Stimulated activated CD4-positive, alpha-beta T cell treated with anti-CD3 and anti-CD28 coated beads, TNF-alpha, amount 100 ng/mL, for 4 hours (primary cell): Measurements from ENCODE around the gene DNASE1L1.

Experiments used
- DNase-seq, 3 experiments: peaks; one replicate each; pipeline ENCODE4 v3.0.0-alpha.2; 2020; ENCODE audit warnings: low read depth in 3 of 3

DNASE1L1 gene

GRCh38 chrX:154368630-154369448 lies 40.2 kb downstream of the DNASE1L1 start:
- DNase-seq: peak; percentile 65 to 83 (median 78)

- DNase-seq: no peak
Measured at GRCh38 chrX:154367474-154368308, 41.4 kb downstream of the DNASE1L1 start.

DNA sequence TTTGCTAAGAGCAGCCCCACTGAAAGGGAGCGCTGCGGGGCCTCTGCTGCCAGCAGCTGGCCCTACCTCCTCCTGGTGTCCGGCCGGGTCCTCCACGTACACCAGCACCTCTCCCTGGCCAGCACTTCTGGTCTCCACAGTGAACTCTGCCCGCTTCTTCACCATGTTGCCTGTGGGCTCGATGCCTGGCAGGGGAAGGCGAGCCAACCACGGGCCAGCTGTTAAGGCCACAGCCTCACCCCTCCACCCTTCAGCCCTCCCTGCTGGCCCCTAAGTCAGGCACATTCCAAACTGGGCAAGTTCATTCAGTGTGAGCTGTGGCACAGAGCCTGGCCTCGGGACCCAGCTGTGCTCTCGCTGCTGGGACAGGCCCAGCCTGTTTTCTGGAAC lies 42.4 kb downstream of the DNASE1L1 start:
- no peak for DNase-seq

- DNase-seq: no peak
Measured at GRCh38 chrX:154365997-154366665, 42.9 kb downstream of the DNASE1L1 start.

DNA sequence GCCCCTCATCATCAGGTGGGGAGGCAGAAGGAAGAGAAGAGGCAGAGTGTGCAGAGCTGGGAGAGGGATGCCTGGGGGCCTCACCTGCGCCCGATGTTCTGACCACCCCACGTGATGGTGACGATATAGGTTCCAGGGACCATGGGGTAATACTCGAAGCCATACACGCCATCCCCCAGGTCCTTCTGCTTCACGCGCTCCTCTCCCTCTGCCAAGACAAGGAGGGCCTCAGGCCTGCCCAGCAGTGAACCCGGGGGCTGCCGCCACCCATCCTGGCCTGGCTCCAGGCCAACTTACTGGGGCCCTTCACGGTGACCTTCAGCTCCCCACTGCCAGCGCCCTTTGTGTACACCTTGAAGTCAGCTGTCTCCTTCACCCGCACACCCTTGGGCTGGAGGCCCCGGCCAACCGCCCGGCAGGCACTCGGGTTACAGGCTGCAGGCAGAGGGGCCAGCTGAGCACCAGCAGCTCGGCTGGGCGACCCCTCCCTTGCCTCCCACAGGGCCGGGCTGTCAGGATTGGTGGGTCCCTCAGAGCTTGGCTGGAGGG lies 43.9 kb downstream of the DNASE1L1 start:
- no peak for DNase-seq

GRCh38 chrX:154363706-154364439 lies 45.2 kb downstream of the DNASE1L1 start:
- DNase-seq: no peak

GRCh38 chrX:154362085-154362742 lies 46.8 kb downstream of the DNASE1L1 start:
- no peak for DNase-seq

GRCh38 chrX:154360155-154360713 lies 48.8 kb downstream of the DNASE1L1 start:
- DNase-seq: no peak

GRCh38 chrX:154359362-154360154 lies 49.5 kb downstream of the DNASE1L1 start:
- no peak for DNase-seq

DNA sequence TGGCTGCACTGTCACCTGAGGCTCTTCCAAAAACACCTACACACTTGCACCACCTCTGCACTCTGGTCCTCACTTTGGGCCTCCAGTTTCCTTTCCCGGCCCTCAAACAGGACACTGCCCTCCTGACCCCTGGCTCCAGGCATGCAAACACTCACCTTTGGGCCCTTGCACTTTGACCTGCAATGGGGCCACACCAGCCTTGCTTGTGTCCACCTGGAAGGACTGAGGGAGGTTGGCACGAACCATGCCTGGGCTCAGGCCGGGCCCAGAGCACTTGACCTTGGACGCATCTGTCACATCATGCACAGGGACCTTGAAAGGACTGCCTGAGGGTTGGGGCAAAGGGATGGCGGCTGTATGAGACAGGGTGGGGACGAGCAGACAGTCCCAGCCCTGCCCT lies 50.2 kb downstream of the DNASE1L1 start:
- DNase-seq: no peak

- no peak for DNase-seq
Measured at GRCh38 chrX:154358011-154358410, 51.0 kb downstream of the DNASE1L1 start.

DNA sequence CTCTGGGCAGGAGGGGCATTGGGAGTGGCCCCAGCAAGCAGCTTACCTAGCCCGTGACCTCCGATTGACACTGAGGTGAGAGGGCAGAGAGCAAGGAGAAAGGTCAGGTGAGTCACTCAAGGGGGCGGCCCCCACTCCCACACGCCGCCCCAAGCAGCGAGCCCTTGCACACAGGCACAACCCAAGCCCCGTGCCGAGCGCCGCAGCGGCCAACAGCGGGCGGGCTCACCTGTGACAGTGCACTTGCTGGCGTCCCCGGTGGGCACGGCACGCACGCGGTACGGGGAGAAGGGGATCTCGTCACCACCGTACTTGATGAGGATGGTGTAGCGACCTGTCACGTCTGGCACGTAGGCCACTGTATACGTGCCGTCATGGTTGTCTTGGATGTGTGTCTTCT lies 51.8 kb downstream of the DNASE1L1 start:
- no peak for DNase-seq

DNA sequence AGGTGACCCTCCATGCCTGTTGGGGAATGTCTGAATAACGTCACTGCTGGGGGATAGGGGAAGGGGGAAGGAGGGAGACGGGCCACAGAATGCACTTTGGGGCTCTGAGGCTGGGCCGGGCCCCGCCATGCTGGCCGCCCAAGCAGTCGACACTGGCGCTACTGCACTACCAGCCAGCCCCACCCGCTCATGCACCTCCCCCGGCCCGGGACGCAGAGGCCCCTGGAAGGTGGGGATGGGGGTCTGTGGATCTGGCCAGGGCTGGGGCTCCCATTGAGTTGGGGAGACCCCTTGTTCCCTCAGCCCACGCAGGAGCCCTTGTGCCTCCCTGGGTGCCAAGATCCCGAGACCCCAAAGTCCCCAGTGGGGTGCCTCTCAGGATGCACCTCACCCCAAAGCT lies 52.5 kb downstream of the DNASE1L1 start:
- DNase-seq: no peak

DNA sequence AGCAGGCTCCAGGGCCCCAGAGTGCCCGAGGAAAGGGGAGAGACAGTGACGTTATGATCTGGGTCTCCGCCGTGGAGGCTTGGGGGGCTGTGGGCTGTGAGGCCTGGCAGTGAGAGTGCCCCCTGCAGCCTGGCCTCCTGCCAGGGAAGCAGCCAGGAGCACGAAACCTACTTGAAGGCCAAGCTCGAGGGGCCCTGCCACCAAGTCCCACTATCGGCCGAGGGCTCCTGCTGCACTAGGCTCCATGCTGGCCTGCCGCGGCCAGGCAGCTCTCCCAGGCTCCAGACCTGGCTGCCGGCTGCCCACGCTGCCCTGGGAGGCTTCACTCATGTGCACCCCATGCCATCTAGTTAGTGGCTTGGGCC lies 53.3 kb downstream of the DNASE1L1 start:
- DNase-seq: no peak

DNA sequence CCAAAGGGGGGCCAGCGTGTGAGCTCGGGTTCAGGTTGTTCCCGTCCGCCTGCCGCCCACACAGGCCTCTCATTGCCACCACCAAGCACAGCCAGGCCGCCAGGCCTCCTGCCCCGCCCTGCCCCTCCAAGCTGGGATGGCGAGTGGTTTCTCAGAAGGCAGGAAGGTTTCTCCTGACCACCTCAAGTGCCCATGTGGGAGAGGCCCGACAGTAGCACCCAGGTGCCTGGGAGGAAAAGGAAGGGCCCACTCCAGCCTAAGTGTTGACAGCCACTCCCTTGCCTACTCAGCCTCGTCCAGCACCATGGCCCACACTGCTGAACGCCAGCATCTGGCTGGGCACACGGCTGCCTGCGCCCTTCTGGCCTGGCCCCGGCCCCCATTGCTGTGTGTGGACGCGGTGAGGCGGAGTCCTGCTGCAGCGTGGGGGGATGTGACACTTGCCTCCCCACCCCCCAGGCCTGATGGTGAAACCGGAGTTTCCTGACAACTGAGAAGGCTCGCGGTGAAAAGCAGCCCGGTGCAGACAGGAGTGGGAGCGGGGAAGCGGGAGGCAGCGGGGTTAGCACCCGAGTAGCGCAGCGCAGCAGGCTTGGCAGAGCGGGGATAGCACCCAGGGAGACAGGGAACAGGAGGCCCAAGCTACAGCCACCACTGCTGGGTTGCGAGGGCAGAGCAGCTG lies 53.8 kb downstream of the DNASE1L1 start:
- DNase-seq: no peak

GRCh38 chrX:154354516-154354915 lies 54.5 kb downstream of the DNASE1L1 start:
- DNase-seq: no peak

DNA sequence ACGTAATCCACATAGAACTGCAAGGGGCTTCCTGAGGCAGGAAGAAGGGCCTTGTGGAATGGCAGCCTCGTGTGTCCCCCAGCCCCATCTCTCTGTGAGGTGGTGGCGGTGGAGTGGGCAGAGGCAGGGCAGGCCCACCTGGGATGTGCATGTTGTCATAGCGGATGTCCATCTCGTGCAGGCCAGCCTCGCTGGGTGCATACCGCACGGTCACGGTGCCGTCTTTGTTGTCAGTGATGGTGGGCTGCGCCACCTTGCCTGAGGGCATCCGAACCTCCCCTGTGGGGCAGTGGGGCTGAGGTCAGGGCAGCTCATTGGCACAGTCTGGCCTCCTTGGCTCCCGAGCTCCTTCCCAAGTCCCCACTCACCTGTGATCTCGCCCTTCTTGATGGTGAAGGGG lies 55.0 kb downstream of the DNASE1L1 start:
- no peak for DNase-seq

GRCh38 chrX:154353172-154353843 lies 55.7 kb downstream of the DNASE1L1 start:
- no peak for DNase-seq

DNA sequence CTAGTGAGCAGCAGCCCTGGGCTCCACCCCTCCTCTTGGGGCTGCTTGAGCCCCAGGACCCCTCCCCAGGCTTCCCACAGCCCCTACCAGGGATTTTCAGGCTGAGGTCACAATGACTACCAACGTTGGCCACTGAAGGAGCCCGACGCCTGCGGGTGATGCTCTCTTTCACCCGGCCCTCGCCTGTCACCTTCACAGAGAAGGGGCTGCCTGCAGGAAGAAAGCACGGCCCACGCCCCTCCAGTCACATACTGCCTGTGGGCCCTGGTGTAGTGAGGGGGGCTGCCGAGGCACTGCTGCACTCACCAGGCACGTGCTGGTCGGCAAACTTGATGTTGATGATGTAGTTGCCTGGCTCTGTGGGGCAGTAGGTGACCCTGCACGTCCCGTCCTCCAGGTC lies 56.6 kb downstream of the DNASE1L1 start:
- DNase-seq: no peak
